PFSK-1 (cell line): ENCODE results near the gene ANO5.

Experiments used
- FOXP2 ChIP-seq: optimal IDR thresholded peaks from 2 replicates; pipeline ENCODE3; 2011; ENCODE audit warnings: borderline replicate concordance, control low read depth, inconsistent platforms; ENCODE audit not compliant: insufficient read depth; ENCODE audit errors: extremely low read length, extremely low read depth
- POLR2AphosphoS5 ChIP-seq: IDR thresholded peaks from 2 replicates; pipeline ENCODE4 v1.6.1; 2012; ENCODE audit warnings: low read depth, mild to moderate bottlenecking, control low read depth, low read length, moderate library complexity
- REST ChIP-seq, 2 experiments: IDR thresholded peaks; 2 replicates each; pipeline versions ENCODE4 v1.6.1 to v1.8.0; 2011 to 2012; ENCODE audit warnings: low read depth in 2 of 2, low read length in 2 of 2, control low read depth in 1 of 2, inconsistent platforms in 1 of 2, mild to moderate bottlenecking in 1 of 2, moderate library complexity in 1 of 2; ENCODE audit not compliant: insufficient read depth in 1 of 2
- SIN3A ChIP-seq: IDR thresholded peaks from 2 replicates; pipeline ENCODE4 v1.6.1; 2012; ENCODE audit warnings: mild to moderate bottlenecking, low read length, moderate library complexity, borderline replicate concordance; ENCODE audit not compliant: insufficient read depth
- TAF1 ChIP-seq: IDR thresholded peaks from 2 replicates; pipeline ENCODE4 v1.6.1; 2012; ENCODE audit warnings: low read length, control low read depth, borderline replicate concordance; ENCODE audit not compliant: insufficient read depth

The ANO5 gene

GRCh38 chr11:22162756-22163155 lies 30.1 kb upstream of the ANO5 start:
- TF ChIP-seq REST (IDR thresholded peaks at IDR 0.05; ENCODE audit: insufficient read depth in 1 of 2, low read depth in 2 of 2, low read length in 2 of 2) (no peak), POLR2AphosphoS5 (no peak), SIN3A (no peak), TAF1 (no peak), FOXP2 (no peak)

GRCh38 chr11:22163394-22163797 lies 29.5 kb upstream of the ANO5 start:
- TF ChIP-seq FOXP2 (no peak), POLR2AphosphoS5 (no peak)

GRCh38 chr11:22165087-22165486 lies 27.8 kb upstream of the ANO5 start:
- TF ChIP-seq POLR2AphosphoS5 (no peak), REST (IDR thresholded peaks at IDR 0.05; ENCODE audit: insufficient read depth in 1 of 2, low read depth in 2 of 2, low read length in 2 of 2) (no peak), SIN3A (no peak), TAF1 (no peak), FOXP2 (no peak)

- TF ChIP-seq POLR2AphosphoS5 (no peak), TAF1 (no peak)
Measured at GRCh38 chr11:22165759-22166513, 26.9 kb upstream of the ANO5 start.

- TF ChIP-seq FOXP2 (no peak), TAF1 (no peak), SIN3A (no peak), POLR2AphosphoS5 (no peak), REST (IDR thresholded peaks at IDR 0.05; ENCODE audit: insufficient read depth in 1 of 2, low read depth in 2 of 2, low read length in 2 of 2) (no peak)
Measured at GRCh38 chr11:22169833-22170232, 23.1 kb upstream of the ANO5 start.

GRCh38 chr11:22173532-22173931 lies 19.4 kb upstream of the ANO5 start:
- TF ChIP-seq REST (IDR thresholded peaks at IDR 0.05; ENCODE audit: insufficient read depth in 1 of 2, low read depth in 2 of 2, low read length in 2 of 2) (no peak), POLR2AphosphoS5 (no peak), TAF1 (no peak), SIN3A (no peak), FOXP2 (no peak)
